Right ventricle myocardium superior (tissue), 1 donor: ENCODE data around the gene NELFB. TPM values are rescaled to one million over a fixed set of nuclear protein-coding genes. Genes with fewer than 3 reads are reported as not detected.

Source experiments
- ATAC-seq: fragments of 200-7000 bp; cut with Tn5 transposase; one replicate; pipeline ENCODE4 v1.9.1; 2020; ENCODE audit warnings: mild to moderate bottlenecking; ENCODE audit not compliant: poor library complexity
- DNase-seq: peaks from one replicate; pipeline ENCODE4 v3.0.0-alpha.2; 2020
- intact Hi-C: fragments of 100-400 bp; cut with DNase I; formaldehyde crosslinking; loops from one replicate; pipeline ENCODE4 v1.11.2; 2022
- total RNA-seq: library from RNA; stranded (reverse); fragmentation: NEBNext Ultra II Directional; extraction: Animal tissue kit (Norgen Biotek cat#: 25700); gene quantifications from one replicate; pipeline ENCODE4 v1.2.1, GENCODE V29; 2021
- donor health status: DM: no; HTN: yes; CAD: no; lungs with severe emphysema.

NELFB gene
- total RNA-seq, 1 donor from 2014 or later, result 39.9 TPM

GRCh38 chr9:137222190-137223077, 32.7 kb upstream of the NELFB start, which contains the start of gene RNF208:
RNF208 (minus strand) TSS chr9:137222240; CDS start chr9:137221212, 1,028 bp downstream.
- DNase-seq (no peak), ATAC-seq (peak; percentile 4)
- intact Hi-C loops, result no loop called here

GRCh38 chr9:137223078-137223970, 31.8 kb upstream of the NELFB start:
- intact Hi-C loops, result no loop called here
- DNase-seq, result peak; percentile 98
- peak; percentile 93 for ATAC-seq

- DNase-seq (no peak), ATAC-seq (no peak)
- intact Hi-C loops, result loop anchor here (5.0 kb wide), 1 partner anchor 33 kb away; no protein-coding TSS in a partner anchor
These were observed 30.1 kb upstream of the NELFB start, which contains the start of gene CYSRT1 for GRCh38 chr9:137224830-137225694. CYSRT1 (plus strand) TSS chr9:137225174; CDS start chr9:137225622, 448 bp downstream.

- DNase-seq, result no peak
- no peak for ATAC-seq
- intact Hi-C loops, result loop anchor here (2.0 to 5.0 kb wide), 2 partner anchors 34 to 107 kb away; no protein-coding TSS in a partner anchor
These were observed 29.3 kb upstream of the NELFB start for GRCh38 chr9:137225699-137226331.

DNA sequence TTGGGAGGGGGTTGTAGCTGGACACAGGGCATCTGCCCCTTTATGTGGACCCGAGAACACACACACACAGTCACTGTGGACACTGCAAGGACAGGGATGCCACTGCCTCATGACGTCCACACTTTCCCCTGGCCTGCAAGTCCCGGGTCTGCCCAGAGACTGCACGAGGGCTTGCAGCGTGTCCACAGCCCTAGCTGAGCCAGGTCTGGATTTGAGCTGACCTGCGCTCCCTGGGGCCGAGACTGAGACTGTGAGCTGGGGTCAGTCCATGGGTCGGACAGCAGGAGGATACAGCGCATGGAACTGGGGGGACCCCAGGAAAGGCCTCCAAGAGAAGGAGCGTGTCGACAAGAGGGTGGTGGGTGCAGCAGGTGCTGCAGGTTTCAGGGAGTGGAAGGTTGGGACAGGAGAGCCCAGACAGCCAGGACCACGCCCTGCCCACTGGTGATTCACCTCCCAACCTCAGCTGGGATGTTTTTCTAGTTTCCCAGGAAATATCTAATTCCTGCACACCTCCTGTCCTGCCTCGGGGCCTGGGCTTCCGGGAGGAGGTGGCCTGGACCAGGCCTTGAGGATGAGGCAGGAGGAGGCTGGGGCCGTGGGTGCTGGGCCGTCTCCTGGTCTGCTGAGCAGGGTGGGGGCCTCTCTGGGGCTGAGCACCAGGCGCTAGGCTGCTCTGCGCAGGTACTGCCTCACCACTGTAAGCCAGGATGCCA, 28.6 kb upstream of the NELFB start:
- intact Hi-C loops, result loop anchor here (2.0 to 5.0 kb wide), 2 partner anchors 34 to 108 kb away; no protein-coding TSS in a partner anchor
- DNase-seq, result no peak
- ATAC-seq, result no peak

GRCh38 chr9:137227054-137227852, 27.9 kb upstream of the NELFB start, which contains the start of gene RNF224:
RNF224 (plus strand) TSS chr9:137227502; CDS start chr9:137228336, 834 bp downstream.
- intact Hi-C loops, result loop anchor here (2.0 to 5.0 kb wide), 2 partner anchors 35 to 108 kb away; no protein-coding TSS in a partner anchor
- DNase-seq (peak; percentile 85), ATAC-seq (peak; percentile 34)

GRCh38 chr9:137227853-137228505, 27.1 kb upstream of the NELFB start:
- intact Hi-C loops, result loop anchor here (2.0 to 5.0 kb wide), 2 partner anchors 36 to 109 kb away; no protein-coding TSS in a partner anchor
- DNase-seq, result no peak
- no peak for ATAC-seq

DNA sequence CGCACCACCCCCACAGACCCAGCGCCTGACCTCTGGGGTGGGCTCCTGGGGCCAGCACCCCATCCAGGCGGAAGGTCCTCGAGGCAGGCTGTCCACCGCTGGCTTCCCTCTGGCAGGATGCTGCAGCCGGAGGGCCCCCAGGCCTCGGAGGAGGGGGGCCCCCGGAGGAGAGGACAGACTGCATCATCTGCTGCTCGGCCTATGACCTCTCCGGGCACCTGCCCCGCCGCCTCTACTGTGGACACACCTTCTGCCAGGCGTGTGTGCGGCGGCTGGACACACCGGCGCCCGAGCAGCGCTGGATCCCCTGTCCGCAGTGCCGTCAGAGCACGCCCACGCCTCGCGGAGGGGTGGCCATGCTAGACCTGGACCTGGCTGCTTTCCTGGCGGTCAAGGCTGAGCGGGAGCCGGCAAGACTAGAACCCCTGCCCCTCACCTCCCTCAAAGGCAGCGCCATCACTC, 26.6 kb upstream of the NELFB start:
- intact Hi-C loops, result loop anchor here (5.0 kb wide), 1 partner anchor 36 kb away; no protein-coding TSS in a partner anchor
- ATAC-seq, result no peak
- DNase-seq, result no peak

DNA sequence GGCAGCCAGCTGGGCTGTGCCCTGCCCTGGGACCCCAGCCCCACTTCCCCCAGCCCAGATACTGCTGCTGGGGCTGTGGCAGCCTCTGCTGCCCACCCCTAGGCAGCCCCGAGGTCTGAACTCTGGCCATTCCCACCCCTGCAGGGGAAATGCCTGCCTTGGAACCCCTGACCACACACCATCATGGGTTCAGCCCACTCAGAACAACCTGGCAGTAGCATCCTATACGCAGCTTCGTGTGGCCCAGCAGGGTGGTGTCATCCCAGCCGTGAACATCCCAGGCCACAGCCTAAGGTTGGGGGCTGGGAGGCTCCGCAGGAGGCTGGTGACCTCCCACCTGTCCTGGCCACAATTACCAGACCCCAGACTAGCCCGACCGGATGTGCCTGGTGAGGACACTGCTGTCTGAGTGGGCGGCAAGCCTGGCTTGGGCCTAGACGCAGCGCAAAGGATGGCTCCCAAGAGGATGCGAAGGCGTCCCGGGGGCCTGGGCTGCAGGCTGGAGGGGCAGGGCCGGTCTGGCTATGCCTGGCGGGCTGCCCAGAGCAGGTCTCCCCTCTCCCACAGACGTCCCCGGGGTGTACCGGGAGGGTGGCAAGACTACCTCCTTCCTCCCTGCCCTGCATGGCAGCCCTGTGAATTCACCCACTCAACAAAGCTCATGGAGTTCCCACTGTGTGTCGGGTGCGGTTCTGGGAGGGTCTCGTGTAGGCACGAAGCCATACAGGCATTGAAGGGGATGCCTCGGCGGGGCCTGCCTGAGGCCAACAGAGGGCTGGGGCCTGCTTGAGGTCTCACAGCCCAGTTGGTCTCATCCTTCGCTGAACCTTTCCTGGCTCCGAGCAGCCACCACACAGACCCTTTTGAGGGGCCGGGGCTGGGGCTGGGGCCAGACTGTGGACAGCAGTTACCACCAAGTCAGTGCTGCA, 25.9 kb upstream of the NELFB start:
- intact Hi-C loops, result loop anchor here (5.0 kb wide), 1 partner anchor 37 kb away; no protein-coding TSS in a partner anchor
- ATAC-seq (no peak), DNase-seq (no peak)

DNA sequence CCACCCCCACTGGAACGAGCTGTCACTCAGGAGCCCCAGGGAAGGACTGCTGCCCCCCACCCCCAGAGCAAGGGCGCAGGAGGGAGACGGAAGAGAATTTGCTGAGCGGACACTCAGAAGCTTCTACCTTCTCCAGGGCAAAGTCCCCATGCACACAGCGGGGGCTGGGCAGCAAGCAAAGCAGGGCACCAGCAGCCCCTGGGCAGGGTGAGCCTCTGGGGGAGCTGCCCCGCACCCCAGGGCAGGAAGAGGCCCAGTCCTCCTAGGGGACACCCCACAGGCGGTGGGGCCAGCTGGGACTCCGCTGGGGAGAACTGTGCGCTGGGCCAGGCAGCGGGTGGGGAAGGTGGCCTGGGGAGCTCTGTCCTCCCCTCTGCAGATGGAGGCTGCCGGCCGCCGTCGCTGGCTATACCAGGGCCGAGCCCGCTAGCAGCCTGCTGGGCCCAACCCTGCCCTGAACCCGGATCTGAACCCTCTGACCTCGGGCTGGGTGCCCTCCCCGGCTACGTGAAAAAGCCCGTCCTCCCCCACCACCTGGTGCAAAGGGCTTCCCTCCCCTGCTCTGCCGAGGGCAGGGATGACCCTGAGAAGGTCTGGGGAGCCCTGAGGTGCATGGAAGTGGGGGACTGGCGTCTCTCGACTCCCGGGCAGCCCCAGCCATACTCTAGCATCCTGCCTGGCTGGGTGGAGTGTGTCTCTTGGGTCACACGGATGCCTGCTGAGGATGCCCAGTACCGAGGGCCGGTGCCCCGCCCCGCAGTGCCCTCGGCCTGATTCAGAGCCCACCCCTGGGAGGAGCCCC, 25.0 kb upstream of the NELFB start:
- no peak for ATAC-seq
- intact Hi-C loops, result loop anchor here (5.0 kb wide), 1 partner anchor 38 kb away; no protein-coding TSS in a partner anchor
- no peak for DNase-seq

- DNase-seq (no peak), ATAC-seq (no peak)
- intact Hi-C loops, result no loop called here
These were observed 24.3 kb upstream of the NELFB start, which contains the start of gene SLC34A3 for GRCh38 chr9:137230705-137231371. SLC34A3 (plus strand) TSS chr9:137230901; CDS start chr9:137231703, 802 bp downstream.

DNA sequence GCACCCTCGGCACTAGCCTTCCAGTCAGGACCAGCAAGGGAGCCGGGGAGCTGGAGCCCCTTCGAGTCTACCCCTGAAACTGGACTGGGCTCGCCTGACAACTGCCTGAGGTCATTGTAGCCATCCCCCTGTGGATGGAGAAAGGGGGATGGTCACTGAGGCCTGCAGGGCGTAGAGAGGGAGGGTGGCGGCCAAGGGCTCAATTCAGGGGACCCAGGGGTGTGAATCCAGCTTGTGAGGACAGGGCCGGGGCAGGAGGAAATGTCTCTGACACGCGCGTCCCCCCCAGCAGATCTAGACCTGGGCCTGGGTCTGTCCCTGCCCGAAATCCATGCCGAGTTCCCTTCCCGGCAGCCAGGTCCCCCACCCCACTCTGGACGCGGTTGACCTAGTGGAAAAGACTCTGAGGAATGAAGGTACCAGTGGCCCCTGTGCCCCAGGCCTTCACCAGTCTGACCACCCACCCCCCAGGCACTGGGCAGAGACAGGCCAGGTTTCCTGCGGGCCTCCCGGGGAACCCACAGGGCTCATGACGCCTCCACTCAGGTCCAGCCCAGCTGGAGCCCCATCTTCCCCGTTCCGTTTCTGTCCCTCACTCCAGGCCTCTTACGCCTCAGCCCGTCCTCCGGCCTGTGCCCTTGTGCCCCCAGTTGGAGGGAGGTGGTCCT, 23.6 kb upstream of the NELFB start:
- no peak for ATAC-seq
- intact Hi-C loops, result no loop called here
- DNase-seq, result no peak
